Peyer's patch (tissue), 4 donors: ENCODE measurements around the gene GOLGB1. TPM values are rescaled to one million over a fixed set of nuclear protein-coding genes. Genes with fewer than 3 reads are reported as not detected.
"Not testable (repeated sequence)": the region's sequence is repeated elsewhere in the genome, so short reads cannot be mapped to it uniquely, and the experiment has no call there.

Experiments
- DNase-seq, 3 donors: peaks; one replicate each; pipeline ENCODE4 v3.0.0-alpha.2; 2017 to 2019
- H3K27ac ChIP-seq, 4 donors: fragments of 200-600 bp; sonication (generic); one replicate each; pipeline ENCODE4 v1.5.1; 2016 to 2019
- H3K27me3 ChIP-seq, 2 donors: fragments of 200-600 bp; sonication (generic); one replicate each; pipeline ENCODE4 v1.5.1; 2019
- H3K36me3 ChIP-seq, 3 donors: fragments of 200-600 bp; sonication (generic); one replicate each; pipeline ENCODE4 v1.5.1; 2016 to 2019
- H3K4me1 ChIP-seq, 4 donors: fragments of 200-600 bp; sonication (generic); one replicate each; pipeline ENCODE4 v1.5.1; 2016 to 2019
- H3K4me3 ChIP-seq, 4 donors: fragments of 200-600 bp; sonication (generic); 1 replicate in 3 of 4; 2 replicates in 1 of 4; pipeline ENCODE4 v1.5.1; 2016 to 2019; ENCODE audit warnings: mild to moderate bottlenecking in 1 of 4
- H3K9me3 ChIP-seq, 4 donors: fragments of 200-600 bp; sonication (generic); one replicate each; pipeline ENCODE4 v1.5.1; 2016 to 2019; ENCODE audit warnings: mild to moderate bottlenecking in 1 of 4
- CTCF ChIP-seq, 6 experiments: fragments of 450-650 bp in 4 of 6; fragments of 200-600 bp in 2 of 6; sonication (generic) in 1 of 6; IDR thresholded peaks; one replicate each; pipeline ENCODE4 v1.5.1; 2017 to 2019; ENCODE audit warnings: antibody characterized with exemption in 6 of 6, mild to moderate bottlenecking in 3 of 6, moderate library complexity in 1 of 6
- POLR2A ChIP-seq, 2 donors: fragments of 450-650 bp; IDR thresholded peaks; one replicate each; pipeline ENCODE4 v1.5.1; 2017; ENCODE audit warnings: antibody characterized with exemption in 2 of 2, mild to moderate bottlenecking in 2 of 2, moderate library complexity in 2 of 2
- total RNA-seq, 4 donors: library from RNA; depleted of rRNA; stranded (reverse); fragments of >200 nt; gene quantifications; one replicate each; pipeline ENCODE4 v1.1.0, GENCODE V29; 2016

The GOLGB1 gene
- total RNA-seq, 4 donors from 2014 or later: 84.0 to 134 (median 112) TPM

GRCh38 chr3:121781611-121782010 is 32.1 kb upstream of the GOLGB1 start:
- H3K9me3 ChIP-seq: no peaks in the 10 kb centered on the region
- H3K27me3 ChIP-seq: no peaks in the 10 kb centered on the region
- no peak overlapping the region for H3K27ac ChIP-seq
- H3K36me3 ChIP-seq: peaks cover 0 to 62% (median 0%) of the 10 kb centered on the region in 3 donors
- no peaks in the 10 kb centered on the region for H3K4me1 ChIP-seq
- DNase-seq: no peak
- TF ChIP-seq CTCF (IDR thresholded peaks at IDR 0.05): no peak
- TF ChIP-seq POLR2A (IDR thresholded peaks at IDR 0.05): no peak
- H3K4me3 ChIP-seq: no peak overlapping the region

- not testable (repeated sequence) for H3K4me1 ChIP-seq
These were observed 25.6 kb upstream of the GOLGB1 start for GRCh38 chr3:121775095-121775494.

GRCh38 chr3:121769246-121769645 is 19.7 kb upstream of the GOLGB1 start:
- peaks cover 0 to 41% (median 0%) of the 10 kb centered on the region in 3 donors for H3K36me3 ChIP-seq
- no peak for DNase-seq
- H3K4me1 ChIP-seq: no peaks in the 10 kb centered on the region
- H3K27ac ChIP-seq: no peak overlapping the region
- H3K27me3 ChIP-seq: no peaks in the 10 kb centered on the region
- no peak for TF ChIP-seq POLR2A (IDR thresholded peaks at IDR 0.05)
- no peak for TF ChIP-seq CTCF (IDR thresholded peaks at IDR 0.05)
- H3K9me3 ChIP-seq: no peaks in the 10 kb centered on the region
- H3K4me3 ChIP-seq: no peak overlapping the region

More at GRCh38 chr3:121775095-121775494, 25.6 kb upstream of the GOLGB1 start:
- H3K27ac ChIP-seq, H3K27me3 ChIP-seq, DNase-seq, H3K9me3 ChIP-seq, H3K4me3 ChIP-seq: not testable (repeated sequence)
- peaks cover 0 to 71% (median 0%) of the 10 kb centered on the region in 3 donors for H3K36me3 ChIP-seq

- DNase-seq: no peak
- Histone ChIP-seq H3K27me3 (no peaks in the 10 kb centered on the region), H3K27ac (no peak overlapping the region)
These were observed 18.9 kb upstream of the GOLGB1 start for GRCh38 chr3:121768452-121768851.

GRCh38 chr3:121759541-121760202 is 10.1 kb upstream of the GOLGB1 start:
- TF ChIP-seq POLR2A (IDR thresholded peaks at IDR 0.05) (no peak), CTCF (IDR thresholded peaks at IDR 0.05) (no peak)
- Histone ChIP-seq H3K27me3 (no peaks in the 10 kb centered on the region), H3K36me3 (no peaks in the 10 kb centered on the region), H3K4me3 (no peak overlapping the region), H3K27ac (no peak overlapping the region), H3K9me3 (no peaks in the 10 kb centered on the region), H3K4me1 (no peaks in the 10 kb centered on the region)
- DNase-seq: no peak

More at GRCh38 chr3:121768452-121768851, 18.9 kb upstream of the GOLGB1 start:
- Histone ChIP-seq H3K9me3 (no peaks in the 10 kb centered on the region), H3K4me1 (no peaks in the 10 kb centered on the region), H3K4me3 (no peak overlapping the region), H3K36me3 (peaks cover 0 to 41% (median 0%) of the 10 kb centered on the region in 3 donors)
- TF ChIP-seq CTCF (IDR thresholded peaks at IDR 0.05) (no peak), POLR2A (IDR thresholded peaks at IDR 0.05) (no peak)

GRCh38 chr3:121758727-121759450 is 9.3 kb upstream of the GOLGB1 start:
- H3K27ac ChIP-seq: no peak overlapping the region
- H3K36me3 ChIP-seq: no peaks in the 10 kb centered on the region
- TF ChIP-seq POLR2A (IDR thresholded peaks at IDR 0.05) (no peak), CTCF (IDR thresholded peaks at IDR 0.05) (no peak)
- no peaks in the 10 kb centered on the region for H3K27me3 ChIP-seq
- no peaks in the 10 kb centered on the region for H3K4me1 ChIP-seq
- no peak overlapping the region for H3K4me3 ChIP-seq
- no peak for DNase-seq
- no peaks in the 10 kb centered on the region for H3K9me3 ChIP-seq
